CD1c-positive myeloid dendritic cell (primary cell): ENCODE results near the gene NR3C1.

Experiments used
- DNase-seq: peaks from one replicate; pipeline ENCODE4 v3.0.0-alpha.2; 2016; ENCODE audit errors: extremely low spot score

NR3C1 gene

GRCh38 chr5:143234162-143234842, 169.2 kb downstream of the NR3C1 start:
- no peak for DNase-seq

DNA sequence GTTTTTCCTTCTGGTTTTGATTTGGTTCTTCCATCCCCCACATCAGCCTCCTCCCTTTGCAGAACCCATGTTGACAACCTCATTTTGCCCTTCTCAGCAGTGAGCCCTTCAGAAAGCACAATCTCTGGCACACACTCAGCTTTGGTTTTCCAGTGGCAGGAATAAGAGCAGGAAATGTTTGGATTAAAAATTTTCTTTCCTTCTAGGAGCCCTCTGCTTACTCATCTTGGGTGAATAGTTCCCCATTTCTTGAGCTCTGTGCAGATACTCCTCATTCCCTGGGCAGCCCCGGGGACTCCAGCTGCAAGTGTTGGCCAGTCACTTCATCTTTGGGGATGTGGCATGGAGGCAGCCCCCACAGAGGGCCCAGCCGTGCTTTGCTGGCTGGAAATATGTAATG, 170.5 kb downstream of the NR3C1 start:
- DNase-seq, result no peak

DNA sequence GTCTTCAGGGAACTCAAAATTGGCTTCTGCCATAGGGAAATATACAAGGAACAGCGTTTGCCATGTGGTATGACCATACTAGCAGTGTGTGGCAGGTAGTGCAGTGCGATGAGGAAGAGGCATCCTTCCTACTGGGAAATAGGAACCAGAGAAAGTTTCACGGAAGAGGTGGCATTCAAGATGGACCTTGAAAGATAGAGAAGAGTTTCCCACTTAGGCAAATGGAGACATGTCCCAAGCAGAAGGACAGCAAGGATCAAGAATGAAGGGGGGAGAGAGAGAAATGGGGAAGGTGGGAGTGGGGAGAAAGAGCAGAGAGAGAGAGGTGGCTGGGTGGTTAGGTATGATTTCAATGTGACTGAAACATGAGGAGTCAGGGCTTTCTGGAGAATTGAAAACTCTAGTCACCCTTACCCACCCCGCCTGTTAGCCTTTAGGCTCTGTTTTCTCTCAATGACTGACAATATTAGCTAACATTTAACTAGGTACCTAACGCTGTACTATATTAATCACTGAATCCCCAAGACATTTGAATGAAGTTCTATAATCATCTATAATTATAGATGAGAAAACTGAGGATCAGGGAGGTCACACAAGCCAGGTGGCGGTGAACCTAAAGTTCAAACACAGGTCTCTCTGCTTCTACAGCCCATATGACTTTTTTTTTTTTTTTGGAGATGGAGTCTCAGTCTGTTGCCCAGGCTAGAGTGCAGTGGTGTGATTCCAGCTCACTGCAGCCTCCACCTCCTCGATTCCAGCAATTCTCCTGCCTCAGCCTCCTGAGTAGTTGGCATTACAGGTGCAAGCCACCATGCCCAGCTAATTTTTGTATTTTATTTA, 171.3 kb downstream of the NR3C1 start:
- DNase-seq, result no peak

- DNase-seq, result no peak
Observed at GRCh38 chr5:143231416-143231815, 172.1 kb downstream of the NR3C1 start.

DNA sequence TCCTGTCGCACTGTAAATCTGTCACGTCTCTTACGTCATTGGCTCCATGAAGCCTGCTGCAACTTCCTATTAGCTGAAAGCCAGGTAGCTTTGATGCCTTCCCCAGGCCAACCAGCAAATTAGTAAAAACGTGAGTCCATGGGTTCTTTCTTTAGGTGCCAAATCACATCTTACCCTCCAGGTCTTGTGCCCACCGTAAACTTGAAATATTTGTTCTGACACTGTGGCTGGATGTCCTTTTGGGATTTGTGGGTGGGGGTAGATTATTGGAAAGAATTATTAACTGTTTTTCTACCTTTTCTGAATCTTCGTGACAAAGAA, 172.8 kb downstream of the NR3C1 start:
- no peak for DNase-seq

- no peak for DNase-seq
Observed at GRCh38 chr5:143229896-143230675, 173.4 kb downstream of the NR3C1 start.

- no peak for DNase-seq
Observed at GRCh38 chr5:143229426-143229895, 174.0 kb downstream of the NR3C1 start.

GRCh38 chr5:143228597-143229293, 174.7 kb downstream of the NR3C1 start:
- no peak for DNase-seq
